Measurements from ENCODE around the gene NACC1. TPM values are rescaled to one million over a fixed set of nuclear protein-coding genes. Genes with fewer than 3 reads are reported as not detected.
"Not testable (repeated sequence)": the region's sequence is repeated elsewhere in the genome, so short reads cannot be mapped to it uniquely, and the experiment has no call there.

NACC1 gene
- total RNA-seq, 2 donors from 2014 or later: 25.4 to 27.3 TPM

DNA sequence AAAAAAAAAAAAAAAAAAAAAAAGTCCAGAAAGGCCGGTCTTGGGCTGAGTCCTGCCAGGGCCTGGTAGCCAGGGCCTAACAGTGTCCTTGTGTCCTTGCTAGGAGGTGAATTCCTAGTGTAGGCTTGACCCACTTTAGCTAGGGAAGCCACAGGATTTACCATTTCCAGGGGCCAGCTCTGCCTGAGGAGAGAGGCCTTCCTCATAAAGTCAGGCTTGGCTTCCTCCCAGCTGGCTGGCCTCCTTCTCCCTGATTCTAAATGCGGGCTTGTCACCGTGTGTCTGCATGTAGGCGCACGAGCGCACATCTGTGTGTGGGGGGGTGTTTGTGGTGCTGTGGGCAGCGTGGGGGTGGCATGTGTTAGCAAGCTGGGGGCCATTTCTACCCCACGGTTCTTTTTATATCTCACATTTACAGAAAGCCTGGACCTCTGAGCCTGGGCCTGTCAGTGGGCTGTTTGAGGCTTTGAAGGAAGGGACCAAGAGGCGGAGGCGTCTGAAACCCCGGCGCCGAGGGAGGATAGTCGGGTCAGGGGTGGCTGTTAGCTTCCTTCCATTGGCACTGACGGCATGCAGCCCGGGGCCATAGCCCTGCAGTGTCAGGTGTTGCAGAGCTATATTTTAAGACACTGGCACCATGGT is 63.8 kb downstream of the NACC1 start:
- Histone ChIP-seq H3K4me1 (peaks cover 0 to 13% of the 10 kb centered on the region in 2 donors), H3K27me3 (no peaks in the 10 kb centered on the region), H3K27ac (peak overlapping the region; percentile 46 to 59), H3K9me3 (no peaks in the 10 kb centered on the region), H3K4me3 (no peak overlapping the region), H3K36me3 (no peaks in the 10 kb centered on the region)
- TF ChIP-seq, protein P1, sequence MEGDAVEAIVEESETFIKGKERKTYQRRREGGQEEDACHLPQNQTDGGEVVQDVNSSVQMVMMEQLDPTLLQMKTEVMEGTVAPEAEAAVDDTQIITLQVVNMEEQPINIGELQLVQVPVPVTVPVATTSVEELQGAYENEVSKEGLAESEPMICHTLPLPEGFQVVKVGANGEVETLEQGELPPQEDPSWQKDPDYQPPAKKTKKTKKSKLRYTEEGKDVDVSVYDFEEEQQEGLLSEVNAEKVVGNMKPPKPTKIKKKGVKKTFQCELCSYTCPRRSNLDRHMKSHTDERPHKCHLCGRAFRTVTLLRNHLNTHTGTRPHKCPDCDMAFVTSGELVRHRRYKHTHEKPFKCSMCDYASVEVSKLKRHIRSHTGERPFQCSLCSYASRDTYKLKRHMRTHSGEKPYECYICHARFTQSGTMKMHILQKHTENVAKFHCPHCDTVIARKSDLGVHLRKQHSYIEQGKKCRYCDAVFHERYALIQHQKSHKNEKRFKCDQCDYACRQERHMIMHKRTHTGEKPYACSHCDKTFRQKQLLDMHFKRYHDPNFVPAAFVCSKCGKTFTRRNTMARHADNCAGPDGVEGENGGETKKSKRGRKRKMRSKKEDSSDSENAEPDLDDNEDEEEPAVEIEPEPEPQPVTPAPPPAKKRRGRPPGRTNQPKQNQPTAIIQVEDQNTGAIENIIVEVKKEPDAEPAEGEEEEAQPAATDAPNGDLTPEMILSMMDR (IDR thresholded peaks at IDR 0.05): no peak
- DNase-seq (ENCODE audit: low spot score): no peak

DNA sequence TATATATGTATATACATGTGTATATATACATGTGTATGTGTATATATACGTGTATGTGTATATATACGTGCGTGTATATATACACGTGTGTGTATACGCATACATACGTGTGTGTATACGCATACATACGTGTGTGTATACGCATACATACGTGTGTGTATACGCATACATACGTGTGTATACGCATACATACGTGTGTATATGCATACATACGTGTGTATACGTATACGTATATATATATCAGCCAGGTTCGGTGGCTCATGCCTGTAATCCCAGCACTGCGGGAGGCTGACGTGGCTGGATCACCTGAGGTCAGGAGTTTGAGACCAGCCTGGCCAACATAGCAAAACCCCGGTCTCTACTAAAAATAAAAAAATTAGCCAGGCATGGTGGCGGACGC is 66.9 kb downstream of the NACC1 start:
- not testable (repeated sequence) for H3K36me3 ChIP-seq; DNase-seq (ENCODE audit: low spot score); H3K27me3 ChIP-seq; H3K9me3 ChIP-seq; H3K4me3 ChIP-seq; H3K27ac ChIP-seq
- peaks cover 0 to 13% of the 10 kb centered on the region in 2 donors for H3K4me1 ChIP-seq

DNA sequence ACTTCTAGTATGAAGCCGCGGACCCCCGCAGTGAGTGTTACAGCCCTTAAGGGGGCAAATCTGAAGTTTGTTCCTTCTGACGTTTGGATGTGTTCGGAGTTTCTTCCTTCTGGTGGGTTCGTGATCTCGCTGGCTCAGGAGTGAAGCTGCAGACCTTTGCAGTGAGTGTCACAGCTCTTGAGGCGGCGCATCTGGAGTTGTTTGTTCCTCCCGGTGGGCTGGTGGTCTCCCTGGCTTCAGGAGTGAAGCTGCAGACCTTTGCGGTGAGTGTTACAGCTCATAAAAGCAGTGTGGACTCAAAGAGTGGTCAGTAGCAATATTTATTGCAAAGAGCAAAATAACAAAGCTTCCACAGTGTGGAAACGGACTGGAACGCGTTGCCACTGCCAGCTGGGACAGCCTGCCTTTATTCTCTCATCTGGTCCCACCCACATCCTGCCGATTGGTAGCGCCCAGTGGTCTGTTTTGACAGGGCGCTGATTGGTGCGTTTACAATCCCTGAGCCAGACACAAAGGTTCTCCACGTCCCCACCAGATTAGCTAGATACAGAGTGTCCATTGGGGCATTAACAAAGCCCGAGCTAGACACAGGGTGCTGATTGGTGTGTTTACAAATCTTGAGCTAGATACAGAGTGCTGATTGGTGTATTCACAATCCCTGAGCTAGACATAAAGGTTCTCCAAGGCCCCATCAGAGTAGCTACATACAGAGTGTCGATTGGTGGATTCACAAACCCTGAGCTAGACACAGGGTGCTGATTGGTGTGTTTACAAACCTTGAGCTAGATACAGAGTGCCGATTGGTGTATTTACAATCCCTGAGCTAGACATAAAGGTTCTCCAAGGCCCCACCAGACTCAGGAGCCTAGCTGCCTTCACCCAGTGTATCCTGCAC is 67.9 kb downstream of the NACC1 start:
- H3K9me3 ChIP-seq; H3K27me3 ChIP-seq; DNase-seq (ENCODE audit: low spot score); H3K27ac ChIP-seq; H3K36me3 ChIP-seq; H3K4me3 ChIP-seq: not testable (repeated sequence)
- peaks cover 0 to 13% of the 10 kb centered on the region in 2 donors for H3K4me1 ChIP-seq

DNA sequence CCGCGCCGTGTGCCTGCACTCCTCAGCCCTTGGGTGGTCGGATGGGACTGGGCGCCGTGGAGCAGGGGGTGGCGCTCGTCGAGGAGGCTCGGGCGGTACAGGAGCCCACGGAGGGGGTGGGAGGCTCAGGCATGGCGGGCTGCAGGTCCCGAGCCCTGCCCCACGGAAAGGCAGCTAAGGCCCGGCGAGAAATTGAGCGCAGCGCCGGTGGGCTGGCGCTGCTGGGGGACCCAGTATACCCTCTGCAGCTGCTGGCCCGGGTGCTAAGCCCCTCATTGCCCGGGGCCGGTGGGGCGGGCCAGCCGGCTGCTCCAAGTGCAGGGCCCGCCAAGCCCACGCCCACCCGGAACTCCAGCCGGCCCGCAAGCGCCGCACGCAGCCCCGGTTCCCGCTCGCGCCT is 68.6 kb downstream of the NACC1 start:
- H3K9me3 ChIP-seq; H3K4me1 ChIP-seq; DNase-seq (ENCODE audit: low spot score); H3K27ac ChIP-seq; H3K36me3 ChIP-seq; H3K4me3 ChIP-seq; H3K27me3 ChIP-seq: not testable (repeated sequence)

DNA sequence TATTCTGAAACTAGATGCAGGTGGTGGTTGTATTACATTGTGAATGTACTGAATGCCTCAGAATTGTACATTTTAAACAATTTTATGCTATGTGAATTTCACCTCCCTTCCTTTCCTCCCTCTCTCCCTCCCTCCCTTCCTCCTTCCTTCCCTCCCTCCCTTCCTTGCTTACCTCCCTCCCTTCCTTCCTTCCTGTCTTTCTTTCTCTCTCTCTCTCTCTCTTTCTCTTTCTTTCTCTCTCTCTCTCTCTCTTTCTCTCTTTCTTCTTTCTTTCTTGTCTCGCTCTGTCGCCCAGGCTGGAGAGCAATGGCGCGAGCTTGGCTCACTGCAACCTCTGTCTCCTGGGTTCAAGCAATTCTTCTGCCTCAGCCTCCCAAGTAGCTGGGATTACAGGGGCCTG is 69.4 kb downstream of the NACC1 start:
- no peaks in the 10 kb centered on the region for H3K36me3 ChIP-seq
- H3K9me3 ChIP-seq: no peaks in the 10 kb centered on the region
- no peak overlapping the region for H3K4me3 ChIP-seq
- TF ChIP-seq, protein P1 (IDR thresholded peaks at IDR 0.05): no peak
- H3K27ac ChIP-seq: no peak overlapping the region
- no peaks in the 10 kb centered on the region for H3K27me3 ChIP-seq
- peaks cover 0 to under 1% of the 10 kb centered on the region in 2 donors for H3K4me1 ChIP-seq
- DNase-seq (ENCODE audit: low spot score): no peak

DNA sequence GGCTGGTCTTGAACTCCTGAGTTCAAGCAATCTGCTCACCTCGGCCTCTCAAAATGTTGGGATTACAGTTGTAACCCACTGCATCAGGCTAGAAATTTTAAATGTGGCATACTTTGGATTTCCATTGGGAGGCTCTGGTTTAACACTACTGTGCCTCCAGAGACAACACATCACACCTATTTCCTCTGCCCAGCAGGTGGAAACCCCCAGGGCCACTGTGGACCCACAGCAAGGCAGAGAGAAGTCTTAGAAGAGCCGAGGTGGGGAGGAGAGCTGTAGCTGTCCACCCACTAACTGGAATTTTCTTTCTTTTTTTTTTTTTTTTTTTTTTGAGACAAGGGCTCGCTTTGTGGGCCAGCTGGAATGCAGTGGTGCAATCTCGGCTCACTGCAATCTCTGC is 71.5 kb downstream of the NACC1 start:
- Histone ChIP-seq H3K27me3 (no peaks in the 10 kb centered on the region), H3K4me3 (no peak overlapping the region), H3K27ac (no peak overlapping the region), H3K9me3 (no peaks in the 10 kb centered on the region), H3K4me1 (no peaks in the 10 kb centered on the region), H3K36me3 (no peaks in the 10 kb centered on the region)
- no peak for DNase-seq (ENCODE audit: low spot score)
- TF ChIP-seq, protein P1 (IDR thresholded peaks at IDR 0.05): no peak

Other genes starting within 250 kb of the NACC1 start
- gene DNASE2, start 236.8 kb upstream of the NACC1 start, total RNA-seq: 10 to 100 TPM; 24.2 to 24.9 TPM
- under 1 TPM in 1 of 2 donors, not detected in 1; 0.26 TPM for gene KLF1, start 231.1 kb upstream of the NACC1 start, total RNA-seq
- 10 to 100 TPM; 28.4 to 58.3 TPM for gene GCDH, start 227.1 kb upstream of the NACC1 start, total RNA-seq
- not detected for gene SYCE2, start 199.0 kb upstream of the NACC1 start, total RNA-seq
- 10 to 100 TPM; 36.4 TPM for gene FARSA, start 184.6 kb upstream of the NACC1 start, total RNA-seq
- gene CALR, start 179.7 kb upstream of the NACC1 start, total RNA-seq: 100 to 1,000 TPM; 285 to 289 TPM
- 100 to 1,000 TPM; 178 to 185 TPM for gene RAD23A, start 172.4 kb upstream of the NACC1 start, total RNA-seq
- 10 to 100 TPM; 48.5 to 58.7 TPM for gene GADD45GIP1, start 161.0 kb upstream of the NACC1 start, total RNA-seq
- gene DAND5, start 148.7 kb upstream of the NACC1 start, total RNA-seq: 10 to 100 TPM in 1 of 2 donors, 1 to 10 TPM in 1; 2.9 to 10.7 TPM
- 10 to 100 TPM; 56.5 to 69.8 TPM for gene NFIX, start 122.8 kb upstream of the NACC1 start, total RNA-seq
- gene LYL1, start 15.4 kb upstream of the NACC1 start, total RNA-seq: 10 to 100 TPM; 10.2 to 15.3 TPM
- 10 to 100 TPM; 13.6 to 15.0 TPM for gene TRMT1, start 1.5 kb upstream of the NACC1 start, total RNA-seq
- 10 to 100 TPM; 33.1 to 39.2 TPM for gene STX10, start 32.1 kb downstream of the NACC1 start, total RNA-seq
- gene IER2, start 32.1 kb downstream of the NACC1 start, total RNA-seq: 100 to 1,000 TPM in 1 of 2 donors, 10 to 100 TPM in 1; 35.4 to 139 TPM

Data from right atrium auricular region (tissue), 2 donors.